Fibroblast of peridontal ligament (primary cell): Measurements from ENCODE around the gene ZBTB20.
A peak's percentile ranks its signal among the peaks of the same experiment; 100 is the strongest.

Experiments used
- DNase-seq: peaks from one replicate; pipeline ENCODE4 v3.0.0-alpha.2; 2010; ENCODE audit errors: extremely low read depth

Gene ZBTB20

DNA sequence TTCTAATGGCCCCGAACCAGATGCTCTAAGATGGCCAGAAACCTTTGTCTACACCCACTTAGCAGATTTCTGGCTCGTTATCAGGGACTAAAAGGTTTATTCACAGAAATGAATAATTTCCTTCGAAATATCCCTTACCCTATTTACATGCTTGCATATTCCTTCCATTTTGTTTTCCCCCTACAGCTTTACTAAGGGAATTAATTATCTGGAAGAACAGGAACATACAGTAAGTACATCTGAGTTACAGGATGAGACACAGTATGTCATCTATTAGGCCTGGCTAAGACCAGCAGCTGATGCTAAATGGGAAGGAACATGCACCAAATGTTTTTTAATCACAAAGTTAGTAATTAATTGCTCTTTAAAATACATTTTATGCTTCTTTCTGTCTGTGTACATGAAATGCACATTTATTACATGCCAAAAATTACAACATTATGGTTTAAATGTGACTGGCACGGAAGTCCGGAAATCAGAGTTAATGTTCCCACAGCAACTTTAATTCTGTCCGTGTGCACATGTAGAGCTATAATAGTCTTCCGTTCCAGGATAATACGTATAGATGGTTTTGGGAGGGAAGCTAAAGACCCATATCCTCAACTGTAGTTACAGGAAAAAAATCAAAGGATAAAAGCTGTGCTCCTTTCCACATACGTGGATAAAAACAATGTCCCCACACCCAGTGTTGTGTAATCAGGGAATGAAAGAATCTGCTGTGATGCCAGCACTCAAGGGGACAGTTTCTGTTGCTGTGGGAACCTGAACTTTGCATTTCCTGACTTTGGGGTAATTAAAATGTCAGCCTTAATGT is 771.3 kb downstream of the ZBTB20 start:
- DNase-seq: no peak

DNA sequence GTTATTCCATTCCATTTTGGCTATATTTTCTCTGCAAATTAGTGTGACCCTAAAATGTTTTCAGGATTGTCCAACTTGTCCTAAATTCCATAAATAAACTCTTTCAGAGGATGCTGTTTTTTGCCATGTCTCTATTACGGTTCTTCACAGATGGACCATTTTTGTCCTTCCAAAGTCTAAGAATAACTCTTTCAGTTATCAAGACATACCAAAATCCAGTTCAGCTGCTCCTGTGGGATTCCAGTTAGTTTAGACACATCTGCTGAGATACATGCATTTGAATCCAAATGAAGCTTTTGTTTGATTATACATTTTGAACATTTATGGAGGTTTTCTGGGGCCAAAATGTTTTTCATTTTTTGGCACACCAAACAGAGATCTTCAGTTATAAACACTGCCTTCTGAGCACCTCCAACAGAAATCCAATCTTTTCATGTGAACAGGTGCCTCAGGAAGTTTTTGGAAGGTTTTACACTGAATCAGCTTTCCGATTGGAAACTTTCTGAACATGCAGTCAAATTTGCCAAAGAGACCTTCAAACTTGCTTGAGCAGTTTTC is 772.6 kb downstream of the ZBTB20 start:
- no peak for DNase-seq

DNA sequence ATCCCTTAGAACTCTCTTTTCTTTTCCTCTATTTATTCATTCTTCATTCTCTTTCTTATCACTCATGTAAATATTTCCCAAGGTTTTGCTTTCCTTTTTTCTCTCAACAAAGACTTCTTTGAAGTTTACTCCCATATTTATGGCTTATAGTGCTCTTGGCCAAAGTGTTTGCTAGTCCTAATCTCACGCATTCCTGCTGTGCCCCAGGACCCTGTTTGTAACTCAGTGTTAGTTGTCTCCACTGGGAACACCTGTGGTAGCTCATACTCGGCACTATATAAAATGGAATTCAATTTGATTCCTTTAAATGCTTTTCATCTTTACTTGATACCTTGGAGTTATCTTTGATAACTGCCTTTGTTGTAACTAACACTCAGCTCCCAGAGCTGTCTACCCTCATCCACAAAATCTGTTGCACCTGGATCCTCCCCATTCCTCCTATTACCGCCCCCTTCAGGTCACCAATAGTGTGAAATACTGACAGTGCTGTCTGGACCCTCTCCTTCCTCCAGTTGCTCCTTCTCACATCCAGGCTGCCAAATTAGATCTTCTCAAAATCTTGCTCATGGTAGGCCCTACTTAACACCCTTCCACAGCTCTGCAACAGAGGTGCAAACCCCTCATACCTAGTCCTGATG is 776.4 kb downstream of the ZBTB20 start:
- DNase-seq: no peak

DNA sequence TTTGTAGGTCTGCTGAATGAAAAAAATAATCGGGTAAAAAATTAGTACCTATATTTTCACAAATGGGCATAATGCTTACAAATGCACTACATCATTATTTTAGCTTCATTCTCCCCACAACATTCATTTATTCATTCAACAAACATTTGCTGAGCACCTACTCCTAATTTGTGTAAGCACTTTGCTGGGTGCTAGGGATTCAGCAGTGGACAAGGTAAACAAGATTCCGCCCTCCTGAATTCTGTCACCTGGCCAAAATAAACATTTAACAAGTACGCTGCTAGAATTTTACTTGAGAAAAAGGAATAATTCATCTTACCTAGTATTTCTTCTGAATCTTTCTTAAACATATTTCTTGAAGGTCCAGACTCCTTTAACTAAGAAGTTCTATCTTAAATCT is 781.2 kb downstream of the ZBTB20 start:
- DNase-seq: no peak

DNA sequence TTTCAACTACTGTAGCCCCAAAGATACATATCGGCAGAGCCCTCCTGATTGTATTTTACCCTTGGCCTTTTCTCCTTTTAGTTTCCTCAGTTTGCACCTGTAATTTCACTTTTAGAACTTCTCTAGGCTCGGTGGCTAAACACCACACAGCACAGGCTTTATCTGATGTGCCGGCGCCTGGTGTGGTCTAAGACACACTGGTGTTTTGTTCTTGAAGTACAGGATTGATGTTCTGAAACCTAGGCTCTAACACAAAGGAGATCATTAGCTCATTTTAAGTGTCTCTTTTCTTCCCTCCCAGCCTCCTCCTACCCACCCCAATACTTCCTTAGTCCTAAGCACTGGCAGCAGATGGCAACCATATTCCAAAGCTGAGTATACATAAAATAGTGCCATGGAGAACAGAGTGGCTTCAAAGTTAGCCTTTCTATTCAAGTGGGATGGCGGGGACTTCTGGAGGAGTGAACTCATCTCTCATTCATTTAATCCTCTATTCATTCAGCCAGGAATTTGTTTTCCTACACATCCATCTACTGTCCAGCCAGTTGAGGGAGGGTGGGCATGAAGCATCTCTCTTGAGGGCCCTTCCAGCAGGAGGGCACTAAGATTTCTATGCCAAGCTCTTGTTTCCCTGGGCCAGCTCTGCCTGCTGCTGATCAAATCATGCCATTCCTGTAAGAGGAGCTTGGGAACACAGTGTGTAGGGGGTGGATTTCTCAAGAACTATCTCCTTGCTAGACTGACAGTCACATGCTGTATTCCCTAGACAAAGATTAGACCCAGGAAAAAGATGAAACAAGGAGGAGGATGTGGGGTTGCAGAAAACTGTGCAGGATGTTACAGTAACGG is 782.1 kb downstream of the ZBTB20 start:
- DNase-seq: peak; percentile 29

DNA sequence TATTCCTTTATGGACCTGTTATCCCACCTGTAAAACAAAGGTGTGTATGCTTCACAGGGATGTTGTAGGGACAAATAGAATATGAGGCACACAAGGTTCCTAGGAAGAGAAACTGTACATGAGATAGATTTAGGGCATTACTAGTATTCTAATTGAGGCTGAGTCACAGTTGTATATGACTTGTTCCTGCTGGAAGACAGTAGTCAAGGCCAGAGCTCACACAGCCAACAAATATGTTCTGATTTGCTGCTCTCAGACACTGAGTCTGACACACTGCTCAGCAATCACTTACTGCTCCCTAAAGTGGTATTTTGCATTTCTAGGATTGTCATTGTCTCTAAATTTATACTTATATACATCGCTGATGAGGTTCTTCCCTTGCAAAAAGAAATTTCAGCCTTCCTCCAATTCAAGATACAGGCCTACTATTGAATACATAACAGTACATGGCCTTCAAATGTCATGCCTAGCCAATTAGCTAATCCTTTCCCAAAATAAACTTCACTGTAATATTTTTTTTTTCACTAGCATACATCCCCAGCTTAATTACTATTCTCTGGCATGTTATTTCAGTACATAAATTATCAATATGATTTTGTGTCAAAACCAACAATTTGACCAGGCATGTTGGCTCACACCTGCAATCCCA is 783.4 kb downstream of the ZBTB20 start:
- peak; percentile 76 for DNase-seq

DNA sequence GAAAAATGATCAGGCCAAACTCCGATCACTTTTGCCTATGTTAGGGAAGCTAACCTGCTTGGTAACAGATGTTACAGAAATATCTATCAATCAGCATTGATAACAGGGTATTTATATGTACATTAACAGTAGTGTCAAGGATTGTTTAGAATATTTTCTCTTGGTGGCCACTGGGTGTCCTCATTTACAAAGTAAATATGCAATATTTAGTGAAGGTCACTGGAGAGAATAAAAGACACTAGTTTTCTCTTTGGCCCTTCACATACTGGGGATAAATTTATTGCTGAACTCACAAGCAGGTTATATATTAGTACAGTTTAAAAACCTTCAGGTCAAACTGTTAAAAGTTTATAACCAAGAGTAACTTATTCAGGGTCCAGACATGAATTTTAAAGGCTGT is 784.3 kb downstream of the ZBTB20 start:
- peak; percentile 71 for DNase-seq

DNA sequence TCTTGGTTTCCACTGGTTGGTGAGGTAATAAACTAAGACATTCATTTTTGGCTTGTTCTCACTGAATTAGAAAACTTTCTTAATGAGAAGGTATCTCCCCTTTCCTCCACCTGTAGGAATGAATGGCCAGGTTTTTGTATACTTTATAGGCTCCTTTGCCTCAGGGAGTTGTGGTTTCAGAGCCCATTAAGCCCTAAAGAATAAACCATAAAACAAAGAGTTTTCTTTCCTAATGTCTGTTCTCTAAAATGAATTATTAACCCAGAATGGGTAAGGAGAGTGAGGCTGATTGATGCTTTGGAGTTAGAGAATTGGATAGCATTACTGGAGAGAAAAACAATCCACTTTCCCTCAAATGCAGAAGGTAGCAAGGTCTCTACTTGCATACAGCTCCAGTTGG is 785.7 kb downstream of the ZBTB20 start:
- no peak for DNase-seq

DNA sequence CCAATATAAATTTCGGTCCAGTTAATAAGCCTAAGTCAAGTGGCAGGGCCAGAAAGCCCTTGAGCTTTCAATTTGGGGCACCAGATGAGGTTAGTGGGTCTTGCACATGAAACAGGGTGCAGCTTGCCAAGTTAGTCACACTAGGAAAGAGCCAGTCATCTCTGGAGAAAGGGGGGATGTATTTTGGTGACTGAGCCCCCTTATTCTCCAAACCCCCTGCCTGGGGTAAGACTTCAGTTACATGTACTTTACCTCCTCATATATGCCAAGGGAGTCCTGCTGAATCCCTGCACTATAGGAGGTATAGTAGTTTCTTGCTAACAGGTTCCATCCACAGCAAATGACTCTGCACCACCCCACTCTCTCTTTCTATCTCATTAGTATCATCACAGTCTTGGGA is 790.6 kb downstream of the ZBTB20 start:
- no peak for DNase-seq

DNA sequence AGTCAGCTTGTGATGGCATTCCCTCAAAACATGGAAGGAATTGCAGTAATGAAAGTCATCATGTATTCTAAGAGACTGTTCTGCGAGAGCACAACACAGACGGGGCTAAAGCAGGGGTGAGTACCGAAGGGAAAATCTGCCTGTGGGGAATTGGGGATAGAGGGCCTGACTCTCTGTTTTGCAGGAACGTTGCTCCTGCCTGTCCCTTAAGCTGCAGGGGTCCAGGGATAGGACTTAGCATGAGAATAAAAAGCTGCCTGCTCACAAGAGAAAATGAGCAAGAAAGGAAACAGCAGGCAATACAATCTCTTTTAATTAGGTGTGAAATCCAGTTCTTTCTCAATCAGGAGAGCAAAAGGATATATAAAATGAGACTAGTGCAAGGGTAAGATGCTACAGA is 791.0 kb downstream of the ZBTB20 start:
- DNase-seq: no peak

DNA sequence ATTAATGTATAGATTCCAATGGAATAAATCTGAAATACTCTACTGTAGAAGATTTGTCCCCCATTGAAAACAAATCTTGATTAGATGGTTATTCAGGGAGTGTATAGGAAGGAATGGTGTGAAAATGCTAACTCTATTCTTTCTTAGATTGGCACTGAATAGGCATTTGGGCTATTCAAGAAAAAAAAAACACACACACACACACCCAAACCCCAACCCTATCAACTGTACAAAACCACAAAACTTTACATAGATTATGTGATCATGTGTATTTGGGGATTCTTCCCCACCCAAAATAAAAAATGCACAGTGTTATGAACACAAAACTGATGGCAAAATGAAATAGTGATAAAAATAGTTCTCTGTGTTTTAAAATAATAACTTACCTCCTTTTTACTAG is 791.4 kb downstream of the ZBTB20 start:
- DNase-seq: no peak

DNA sequence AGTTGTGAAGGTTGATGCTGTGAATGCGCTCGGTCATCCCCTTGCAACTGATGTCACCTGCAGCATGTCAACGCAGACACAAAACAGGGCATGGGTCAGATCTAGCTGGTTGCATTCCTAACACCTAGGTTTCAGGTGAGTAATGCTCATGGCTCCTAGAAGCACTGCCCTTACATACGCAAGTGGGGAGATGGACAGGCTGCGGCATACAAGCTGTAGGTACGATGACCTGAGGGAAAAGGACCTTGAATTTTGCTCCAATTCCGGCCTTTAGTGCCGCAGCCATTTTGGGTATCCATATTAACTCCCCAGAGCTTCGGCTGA is 795.3 kb downstream of the ZBTB20 start:
- DNase-seq: no peak

DNA sequence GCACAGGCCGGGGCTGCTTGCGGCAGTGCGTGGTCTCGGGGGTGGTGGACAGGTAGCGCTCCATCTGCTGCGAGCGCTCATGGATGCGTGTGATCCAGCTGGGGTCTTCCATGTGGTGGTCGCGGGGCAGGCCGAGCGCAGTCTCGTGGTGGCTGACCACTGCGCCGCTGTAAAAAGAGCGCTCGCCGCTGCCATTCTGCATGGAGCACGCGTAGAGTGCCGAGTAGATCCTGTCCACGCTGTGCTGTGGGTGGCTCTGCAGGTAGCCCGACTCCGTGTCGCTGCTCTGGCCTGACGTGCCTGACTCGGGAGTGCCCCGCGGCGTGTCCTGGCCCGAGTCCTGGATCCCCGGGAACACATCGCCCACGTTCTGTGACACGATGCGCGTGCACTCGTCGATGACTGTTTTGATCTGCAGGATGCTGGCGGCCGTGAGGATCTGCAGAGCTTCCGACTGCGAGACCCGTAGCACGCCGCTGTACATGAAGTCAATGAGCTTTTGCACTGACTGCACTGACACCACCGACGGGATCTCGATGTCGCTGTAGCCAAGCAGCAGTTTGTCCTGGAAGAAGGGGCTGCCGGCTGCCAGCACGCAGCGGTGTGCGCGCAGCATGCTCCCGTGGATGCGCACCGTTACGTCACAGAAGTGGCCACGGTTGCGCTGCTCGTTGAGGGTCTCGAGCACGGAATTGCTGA is 795.8 kb downstream of the ZBTB20 start:
- DNase-seq: no peak

DNA sequence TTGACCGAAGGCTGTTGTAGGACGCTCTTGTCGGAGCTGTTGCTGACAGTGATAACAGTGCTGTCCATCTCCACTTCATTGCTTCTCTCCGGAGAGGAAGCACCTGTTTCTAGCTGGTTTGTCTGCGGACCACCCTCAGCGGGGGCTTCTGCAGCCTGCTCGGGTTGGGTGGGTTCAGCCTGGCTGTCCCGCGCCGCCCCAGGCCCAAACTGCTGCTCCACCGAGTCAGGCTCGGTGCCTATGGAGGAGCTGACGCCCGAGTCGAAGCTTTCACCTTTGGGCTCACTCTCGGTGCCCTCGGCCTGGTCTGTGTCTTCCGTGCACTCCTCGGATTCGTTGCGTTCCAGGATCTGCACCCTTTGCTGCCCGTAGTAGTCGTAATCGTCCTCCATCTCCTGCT is 796.4 kb downstream of the ZBTB20 start:
- no peak for DNase-seq

DNA sequence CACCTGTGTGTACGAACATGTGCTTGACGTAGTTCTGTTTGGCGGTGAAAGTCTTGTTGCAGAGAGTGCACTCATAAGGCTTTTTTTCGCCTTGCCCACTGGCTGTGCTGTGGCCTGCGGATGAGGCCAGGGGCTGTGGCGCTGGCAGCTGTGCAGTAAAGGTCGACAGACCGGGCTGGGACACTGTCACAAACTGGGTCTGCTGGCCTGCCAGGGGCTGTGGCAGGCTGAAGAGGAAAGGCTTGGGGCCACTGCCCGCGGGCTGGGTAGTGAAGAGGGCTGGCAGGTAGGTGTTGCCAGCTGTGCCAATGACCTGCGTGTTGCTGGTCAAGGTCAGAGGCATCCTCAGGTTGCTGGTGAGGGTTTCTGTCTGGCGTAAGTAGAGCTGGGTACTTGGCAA is 796.8 kb downstream of the ZBTB20 start:
- DNase-seq: no peak

DNA sequence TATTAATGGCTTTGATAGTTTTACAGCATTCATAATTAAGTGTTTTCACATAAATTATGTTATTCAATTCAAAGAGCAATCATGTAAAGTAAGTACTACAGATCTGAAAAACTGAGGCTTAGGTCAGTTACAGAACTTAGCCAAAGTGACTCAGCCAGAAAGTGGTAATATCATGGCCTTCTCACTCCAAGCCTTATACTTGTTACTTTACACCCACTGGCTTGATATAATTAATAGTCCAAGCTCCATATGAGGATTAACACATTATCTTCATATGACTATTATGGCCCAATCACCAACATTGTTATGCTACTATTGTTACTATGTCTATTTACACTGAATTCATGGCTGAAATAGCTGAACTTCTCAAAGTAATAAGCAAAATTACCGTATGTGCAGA is 802.6 kb downstream of the ZBTB20 start:
- no peak for DNase-seq

DNA sequence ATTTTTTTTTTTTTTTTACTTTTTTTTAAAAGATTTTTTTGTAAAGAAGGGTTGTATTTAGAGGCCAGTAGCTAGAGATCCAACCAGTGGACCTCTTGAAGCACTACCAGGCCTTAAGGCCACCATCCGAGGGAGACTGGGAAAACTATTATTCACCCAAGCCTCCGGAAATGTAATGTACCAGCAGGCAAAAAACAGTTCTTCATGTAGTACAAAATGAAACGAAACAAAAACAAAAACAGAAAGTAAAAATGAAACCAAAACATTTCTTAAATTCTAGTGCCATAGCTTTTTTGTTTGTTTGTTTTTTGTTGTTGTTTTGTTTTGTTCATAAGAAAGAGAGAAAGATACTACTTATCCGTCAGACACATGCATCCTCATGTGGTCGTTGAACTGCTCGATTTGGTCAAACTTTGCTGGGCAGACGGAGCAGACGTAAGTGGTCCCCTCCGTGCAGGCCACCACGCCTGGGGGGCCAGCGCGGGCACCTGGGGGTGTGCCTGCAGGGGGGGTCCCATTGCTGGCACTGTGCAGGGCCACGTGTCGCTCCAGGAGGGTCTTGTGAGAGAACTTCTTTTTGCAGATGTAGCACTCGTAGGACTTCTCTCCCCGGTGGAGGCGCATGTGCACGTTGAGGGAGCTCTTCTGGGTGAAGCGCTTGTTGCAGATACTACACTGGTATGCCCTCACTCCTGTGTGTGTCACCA is 808.3 kb downstream of the ZBTB20 start:
- no peak for DNase-seq

DNA sequence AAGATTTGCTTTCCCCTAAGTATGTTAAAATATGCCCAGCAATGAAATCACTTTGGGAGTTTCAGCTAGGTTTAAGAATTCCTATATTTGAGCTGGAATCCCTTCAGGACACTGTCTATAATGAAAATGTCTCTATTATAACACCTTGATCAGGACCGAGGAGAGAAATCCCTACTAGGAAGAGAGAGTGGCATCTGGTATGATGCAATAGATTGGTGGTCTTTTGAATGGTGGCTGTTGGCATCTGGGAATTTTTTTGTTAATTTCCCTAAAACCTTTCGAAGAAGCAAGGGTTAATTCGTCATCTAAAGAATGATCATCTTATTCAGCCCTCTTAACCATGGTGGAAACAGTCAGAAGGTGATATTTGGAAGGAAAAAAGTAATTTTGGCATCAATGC is 810.2 kb downstream of the ZBTB20 start:
- no peak for DNase-seq

DNA sequence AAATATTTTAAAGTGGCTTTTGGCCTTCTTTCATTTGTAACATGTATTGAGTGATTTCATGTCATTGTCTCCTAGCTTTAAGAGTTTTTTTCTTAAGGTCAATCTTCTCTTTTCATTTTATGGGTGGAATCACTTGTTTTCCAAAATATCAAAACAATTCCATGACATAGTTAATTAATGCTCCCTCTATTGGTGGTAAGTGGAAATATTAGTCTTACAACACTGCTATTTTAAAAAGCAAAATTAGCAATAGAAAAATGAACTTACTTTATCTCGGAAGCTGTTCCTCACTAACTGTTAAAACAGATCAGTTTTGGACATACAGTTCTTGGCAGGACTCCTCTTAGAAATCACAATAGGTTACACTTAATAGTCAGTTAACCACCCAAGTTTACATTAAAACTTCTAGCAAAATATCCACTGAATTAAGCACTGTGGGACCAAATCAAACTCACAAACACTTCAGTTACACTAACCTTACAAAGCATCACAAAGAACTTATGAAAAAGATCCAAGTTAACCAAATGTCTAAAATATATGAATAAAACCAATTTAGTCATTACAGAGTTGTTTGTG is 810.9 kb downstream of the ZBTB20 start:
- peak; percentile 29 for DNase-seq

DNA sequence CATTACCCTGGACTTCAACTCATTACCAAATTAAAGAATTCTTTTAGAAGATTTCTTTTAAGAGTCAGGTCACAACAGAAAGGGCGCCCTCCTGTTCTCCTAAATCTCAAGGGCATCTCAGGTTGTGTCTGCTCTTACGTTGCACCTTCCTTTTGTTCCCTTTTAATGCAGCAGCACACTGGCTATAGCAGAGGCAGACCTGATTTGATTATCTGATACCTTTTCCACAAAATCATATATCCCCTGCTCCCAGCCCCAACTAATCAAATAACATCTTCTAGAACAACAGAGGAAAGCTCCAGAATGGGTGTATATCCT is 813.2 kb downstream of the ZBTB20 start:
- DNase-seq: no peak
